GM12873 (cell line): Measurements from ENCODE around the gene SLC35F3.

Experiments
- CTCF ChIP-seq: IDR thresholded peaks from 2 replicates; pipeline ENCODE4 v1.5.1; 2012; ENCODE audit warnings: low read depth, mild to moderate bottlenecking, moderate library complexity, low read length, control low read depth; ENCODE audit not compliant: insufficient read depth; ENCODE audit errors: missing control alignments

The SLC35F3 gene

GRCh38 chr1:233988963-233989696 lies 84.7 kb downstream of the SLC35F3 start:
- no peak for TF ChIP-seq CTCF

DNA sequence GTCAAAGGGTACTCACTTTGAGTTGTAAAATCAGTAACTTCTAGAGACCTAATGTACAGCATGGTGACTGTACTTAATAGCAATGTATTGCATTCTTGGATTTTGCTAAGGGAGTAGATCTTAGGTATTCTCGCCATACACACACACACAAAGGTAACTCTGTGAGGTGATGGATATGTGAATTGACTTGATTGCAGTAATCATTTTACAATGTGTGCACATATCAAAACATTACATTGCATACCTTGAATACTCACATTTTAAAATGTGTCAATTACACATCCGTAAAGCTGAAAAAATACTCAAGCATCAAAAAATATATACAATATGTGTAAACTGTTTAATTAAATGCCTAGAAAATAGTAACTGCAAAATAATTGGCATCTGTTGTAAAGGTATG lies 86.0 kb downstream of the SLC35F3 start:
- no peak for TF ChIP-seq CTCF

GRCh38 chr1:233993651-233994050 lies 89.2 kb downstream of the SLC35F3 start:
- TF ChIP-seq CTCF = no peak

DNA sequence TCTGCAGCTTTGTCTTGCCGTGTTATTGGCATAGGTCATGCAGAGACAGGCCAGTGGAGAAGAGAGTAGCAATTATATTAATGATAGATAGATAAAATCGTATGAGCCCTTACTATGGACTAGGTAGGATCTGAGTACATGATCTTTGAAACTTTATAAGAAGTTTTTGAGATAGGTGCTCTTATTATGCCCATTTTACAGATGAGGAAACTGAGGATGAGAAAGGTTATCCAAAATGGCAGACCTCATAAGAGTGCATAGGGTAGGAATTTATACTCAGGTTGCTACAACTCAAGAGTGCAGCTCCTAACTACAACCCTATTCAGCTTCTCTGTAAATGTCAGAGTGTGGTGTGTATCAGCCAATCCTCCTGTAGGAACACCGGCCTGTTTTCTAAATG lies 89.6 kb downstream of the SLC35F3 start:
- no peak for TF ChIP-seq CTCF

DNA sequence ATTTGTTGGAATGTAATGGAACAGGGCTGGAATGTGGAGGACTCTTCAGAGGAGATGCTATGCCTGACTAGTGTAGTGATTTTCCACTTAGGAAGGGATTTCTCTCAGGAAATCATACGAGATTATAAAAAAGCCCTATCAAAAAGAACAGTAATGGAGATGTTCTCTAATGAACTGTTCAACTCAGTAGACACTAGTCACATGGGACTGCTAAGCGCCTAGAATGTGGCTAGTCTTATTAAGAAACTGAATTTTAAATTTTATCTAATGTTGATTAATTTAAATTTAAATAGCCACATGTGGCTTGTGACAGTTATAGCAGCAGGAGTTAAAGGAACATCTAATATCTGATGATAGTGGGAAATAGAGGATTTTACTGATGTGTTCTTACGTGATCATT lies 94.0 kb downstream of the SLC35F3 start:
- TF ChIP-seq CTCF = no peak

GRCh38 chr1:233998891-233999290 lies 94.4 kb downstream of the SLC35F3 start:
- no peak for TF ChIP-seq CTCF

GRCh38 chr1:234000557-234001041 lies 96.1 kb downstream of the SLC35F3 start:
- no peak for TF ChIP-seq CTCF
